Liver (tissue), 9 donors: ENCODE measurements around the gene MYH7B. TPM values are rescaled to one million over a fixed set of nuclear protein-coding genes. Genes with fewer than 3 reads are reported as not detected.

Experiments used
- DNase-seq: peaks from one replicate; pipeline ENCODE4 v3.0.0-alpha.2; 2017; ENCODE audit warnings: low spot score
- H3K27ac ChIP-seq, 2 donors: one replicate each; pipeline ENCODE4 v1.7.0; 2013; ENCODE audit warnings: inconsistent platforms in 2 of 2, low read length in 2 of 2, control low read depth in 1 of 2, low read depth in 1 of 2, mild to moderate bottlenecking in 1 of 2
- H3K27me3 ChIP-seq, 4 donors: one replicate each; pipeline versions ENCODE4 v1.6.1 to v1.7.0; 2013; ENCODE audit warnings: low read length in 3 of 4, inconsistent platforms in 1 of 4, mild to moderate bottlenecking in 1 of 4, moderate library complexity in 1 of 4; ENCODE audit not compliant: control insufficient read depth in 4 of 4, insufficient read depth in 4 of 4
- H3K36me3 ChIP-seq, 4 donors: one replicate each; pipeline versions ENCODE4 v1.6.1 to v1.7.0; 2013; ENCODE audit warnings: low read length in 3 of 4, mild to moderate bottlenecking in 3 of 4, low read depth in 1 of 4, moderate library complexity in 1 of 4; ENCODE audit not compliant: control insufficient read depth in 4 of 4, insufficient read depth in 3 of 4
- H3K4me1 ChIP-seq, 4 donors: one replicate each; pipeline versions ENCODE4 v1.6.1 to v1.7.0; 2013; ENCODE audit warnings: low read length in 3 of 4, mild to moderate bottlenecking in 3 of 4, moderate library complexity in 1 of 4; ENCODE audit not compliant: control insufficient read depth in 4 of 4, insufficient read depth in 4 of 4
- H3K4me3 ChIP-seq, 3 donors: one replicate each; pipeline versions ENCODE4 v1.6.1 to v1.7.0; 2013; ENCODE audit warnings: low read length in 3 of 3, control low read depth in 1 of 3, low read depth in 1 of 3, mild to moderate bottlenecking in 1 of 3
- H3K9ac ChIP-seq, 2 donors: one replicate each; pipeline ENCODE4 v1.7.0; 2013; ENCODE audit warnings: low read length in 2 of 2, mild to moderate bottlenecking in 2 of 2, moderate library complexity in 2 of 2, control low read depth in 1 of 2, low read depth in 1 of 2
- H3K9me3 ChIP-seq, 4 donors: one replicate each; pipeline versions ENCODE4 v1.6.1 to v1.7.0; 2013; ENCODE audit warnings: low read length in 3 of 4; ENCODE audit not compliant: control insufficient read depth in 4 of 4
- FOXA1 ChIP-seq: IDR thresholded peaks from 2 replicates; pipeline ENCODE4 v1.6.1; 2016; ENCODE audit warnings: antibody characterized with exemption
- HNF4A ChIP-seq, 2 donors: conservative IDR thresholded peaks; 2 replicates each; pipeline ENCODE4 v1.6.1; 2016; ENCODE audit warnings: antibody characterized with exemption in 2 of 2, mild to moderate bottlenecking in 2 of 2
- HNF4G ChIP-seq: IDR thresholded peaks from 2 replicates; pipeline ENCODE4 v1.6.1; 2016; ENCODE audit warnings: antibody characterized with exemption
- JUND ChIP-seq, 2 donors: IDR thresholded peaks; 2 replicates each; pipeline ENCODE4 v1.6.1; 2016; ENCODE audit warnings: antibody characterized with exemption in 2 of 2
- NR2F2 ChIP-seq: IDR thresholded peaks from 2 replicates; pipeline ENCODE4 v1.6.1; 2016; ENCODE audit warnings: antibody characterized with exemption
- RAD21 ChIP-seq, 2 donors: IDR thresholded peaks; 2 replicates each; pipeline ENCODE4 v1.6.1; 2016; ENCODE audit warnings: antibody characterized with exemption in 2 of 2, mild to moderate bottlenecking in 2 of 2
- RXRA ChIP-seq, 2 donors: IDR thresholded peaks; 2 replicates each; pipeline ENCODE4 v1.6.1; 2017 to 2018; ENCODE audit warnings: antibody characterized with exemption in 2 of 2, mild to moderate bottlenecking in 1 of 2
- SP1 ChIP-seq: IDR thresholded peaks from 2 replicates; pipeline ENCODE4 v1.6.1; 2018; ENCODE audit warnings: antibody characterized with exemption, mild to moderate bottlenecking
- TAF1 ChIP-seq: conservative IDR thresholded peaks from 2 replicates; pipeline ENCODE4 v1.6.1; 2016; ENCODE audit warnings: antibody characterized with exemption, mild to moderate bottlenecking
- YY1 ChIP-seq: IDR thresholded peaks from 2 replicates; pipeline ENCODE4 v1.6.1; 2016; ENCODE audit warnings: antibody characterized with exemption, mild to moderate bottlenecking
- WGBS: extraction: QIAGEN DNeasy Blood & Tissue Kit; methylation state at CpG from one replicate; pipeline ENCODE4 v1.1.7; 2013; 5-methylcytosine and 5-hydroxymethylcytosine counted together
- polyA plus RNA-seq, 2 donors: library from polyadenylated mRNA; stranded (reverse) in 1 of 2; unstranded in 1 of 2; fragments of 200-250 nt in 1 of 2; fragments of >200 nt in 1 of 2; fragmentation: Nextera tagmentation in 1 of 2; extraction: Ambion mirVana in 1 of 2; gene quantifications; one replicate each; pipeline versions ENCODE4 v1.2.1 to v1.2.3, GENCODE V29; 2013 to 2015
- total RNA-seq, 2 donors: library from RNA; depleted of rRNA; stranded (reverse); fragments of >200 nt; gene quantifications; one replicate each; pipeline ENCODE4 v1.2.3, GENCODE V29; 2014
- TF ChIP-seq, protein P1 (sequence below): IDR thresholded peaks from 2 replicates; pipeline ENCODE4 v1.6.1; 2016; ENCODE audit warnings: antibody characterized with exemption
- TF ChIP-seq, protein P2 (sequence below): fragments of 150-350 bp; IDR thresholded peaks from 2 replicates; pipeline ENCODE4 v1.5.1; 2017; ENCODE audit warnings: improper control_type of control experiment, low read depth, low read length; ENCODE audit not compliant: missing input control
- TF ChIP-seq, protein P3 (sequence below): IDR thresholded peaks from 2 replicates; pipeline ENCODE4 v1.6.1; 2016; ENCODE audit warnings: antibody characterized with exemption
- TF ChIP-seq, protein P4 (sequence below): IDR thresholded peaks from 2 replicates; pipeline ENCODE4 v1.6.1; 2016; ENCODE audit warnings: antibody characterized with exemption
- donor health status: healthy.
- donor health status: healthy.
- donor health status: healthy.
- donor health status: healthy.
- donor health status: healthy.

Gene MYH7B
- total and polyA plus RNA-seq, 4 donors: 0.12 to 0.33 (median 0.24) TPM

DNA sequence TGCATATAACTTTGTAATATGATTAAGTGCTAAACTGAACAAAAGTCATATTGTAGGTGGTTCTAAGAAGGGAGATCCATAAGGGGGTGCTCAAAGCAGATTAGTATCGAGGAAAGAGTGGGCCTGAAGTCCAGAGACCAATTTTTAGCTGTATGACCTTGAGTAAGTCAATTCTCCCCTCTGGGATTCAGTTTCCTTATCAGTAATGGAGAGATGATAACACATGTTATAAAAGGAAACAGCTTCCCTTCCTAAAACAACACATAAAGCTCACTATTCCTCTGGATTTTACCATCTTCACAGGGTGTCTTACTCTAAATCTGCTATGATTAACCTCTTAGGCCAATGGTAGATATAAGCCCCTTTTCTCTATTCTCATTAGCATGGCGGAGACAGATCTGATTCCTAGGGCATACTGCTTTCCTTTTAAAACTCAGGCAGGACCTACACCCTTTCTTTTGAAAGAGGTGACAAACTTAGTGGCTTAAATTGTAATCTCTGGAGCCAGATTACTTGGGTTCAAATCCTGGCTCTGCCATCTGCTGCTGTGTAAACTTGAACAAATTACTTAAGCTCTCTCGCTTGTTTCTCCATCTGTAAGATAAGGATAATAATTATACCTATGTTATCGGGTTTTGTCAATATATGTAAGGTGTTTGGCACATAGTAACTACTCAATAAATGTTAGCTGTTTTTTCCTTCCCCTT is 39.8 kb upstream of the MYH7B start:
- H3K27ac ChIP-seq: peak overlapping the region in 1 of 2 donors; percentile 49
- no peaks in the 10 kb centered on the region for H3K9me3 ChIP-seq
- no peak for DNase-seq
- TF ChIP-seq, protein P1, sequence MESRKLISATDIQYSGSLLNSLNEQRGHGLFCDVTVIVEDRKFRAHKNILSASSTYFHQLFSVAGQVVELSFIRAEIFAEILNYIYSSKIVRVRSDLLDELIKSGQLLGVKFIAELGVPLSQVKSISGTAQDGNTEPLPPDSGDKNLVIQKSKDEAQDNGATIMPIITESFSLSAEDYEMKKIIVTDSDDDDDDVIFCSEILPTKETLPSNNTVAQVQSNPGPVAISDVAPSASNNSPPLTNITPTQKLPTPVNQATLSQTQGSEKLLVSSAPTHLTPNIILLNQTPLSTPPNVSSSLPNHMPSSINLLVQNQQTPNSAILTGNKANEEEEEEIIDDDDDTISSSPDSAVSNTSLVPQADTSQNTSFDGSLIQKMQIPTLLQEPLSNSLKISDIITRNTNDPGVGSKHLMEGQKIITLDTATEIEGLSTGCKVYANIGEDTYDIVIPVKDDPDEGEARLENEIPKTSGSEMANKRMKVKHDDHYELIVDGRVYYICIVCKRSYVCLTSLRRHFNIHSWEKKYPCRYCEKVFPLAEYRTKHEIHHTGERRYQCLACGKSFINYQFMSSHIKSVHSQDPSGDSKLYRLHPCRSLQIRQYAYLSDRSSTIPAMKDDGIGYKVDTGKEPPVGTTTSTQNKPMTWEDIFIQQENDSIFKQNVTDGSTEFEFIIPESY: no peak
- TF ChIP-seq SP1 (no peak), TAF1 (no peak), FOXA1 (no peak)
- TF ChIP-seq, protein P2, sequence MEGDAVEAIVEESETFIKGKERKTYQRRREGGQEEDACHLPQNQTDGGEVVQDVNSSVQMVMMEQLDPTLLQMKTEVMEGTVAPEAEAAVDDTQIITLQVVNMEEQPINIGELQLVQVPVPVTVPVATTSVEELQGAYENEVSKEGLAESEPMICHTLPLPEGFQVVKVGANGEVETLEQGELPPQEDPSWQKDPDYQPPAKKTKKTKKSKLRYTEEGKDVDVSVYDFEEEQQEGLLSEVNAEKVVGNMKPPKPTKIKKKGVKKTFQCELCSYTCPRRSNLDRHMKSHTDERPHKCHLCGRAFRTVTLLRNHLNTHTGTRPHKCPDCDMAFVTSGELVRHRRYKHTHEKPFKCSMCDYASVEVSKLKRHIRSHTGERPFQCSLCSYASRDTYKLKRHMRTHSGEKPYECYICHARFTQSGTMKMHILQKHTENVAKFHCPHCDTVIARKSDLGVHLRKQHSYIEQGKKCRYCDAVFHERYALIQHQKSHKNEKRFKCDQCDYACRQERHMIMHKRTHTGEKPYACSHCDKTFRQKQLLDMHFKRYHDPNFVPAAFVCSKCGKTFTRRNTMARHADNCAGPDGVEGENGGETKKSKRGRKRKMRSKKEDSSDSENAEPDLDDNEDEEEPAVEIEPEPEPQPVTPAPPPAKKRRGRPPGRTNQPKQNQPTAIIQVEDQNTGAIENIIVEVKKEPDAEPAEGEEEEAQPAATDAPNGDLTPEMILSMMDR: no peak
- peaks cover 2 to 28% (median 18%) of the 10 kb centered on the region in 4 donors for H3K36me3 ChIP-seq
- no peak overlapping the region for H3K9ac ChIP-seq
- no peaks in the 10 kb centered on the region for H3K27me3 ChIP-seq
- H3K4me1 ChIP-seq: peaks cover 7 to 38% (median 27%) of the 10 kb centered on the region in 4 donors
- no peak overlapping the region for H3K4me3 ChIP-seq
- 79% methylated on average over 4 of the region's 4 CpGs for WGBS

DNA sequence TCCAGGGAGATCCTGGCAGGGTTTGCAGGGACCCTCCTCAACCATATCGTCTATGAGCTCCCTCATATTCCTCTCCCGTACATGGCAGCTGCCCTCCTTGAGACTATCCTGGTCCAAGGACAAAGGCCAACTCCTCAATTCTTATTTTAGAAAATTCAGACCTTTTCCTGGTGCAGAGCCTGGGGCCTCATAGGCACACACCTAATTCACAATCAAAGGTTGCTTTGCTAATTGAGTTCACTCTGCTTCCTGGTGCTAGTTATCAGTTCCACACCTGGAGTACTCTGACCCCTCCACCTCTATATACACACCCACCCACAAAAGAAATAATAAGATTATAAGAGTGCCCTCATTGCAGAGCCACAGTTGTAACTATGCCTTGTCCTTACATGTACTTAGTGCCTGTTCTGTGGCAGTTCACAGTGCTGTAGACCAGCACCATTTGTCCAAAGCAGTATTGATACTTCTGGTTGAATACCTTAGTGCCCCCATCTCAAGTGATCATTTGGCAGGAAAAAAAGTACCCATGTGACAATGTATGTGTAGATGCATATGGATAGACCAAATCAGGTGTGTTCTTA is 38.8 kb upstream of the MYH7B start:
- TF ChIP-seq FOXA1 (no peak), YY1 (no peak), SP1 (no peak), HNF4G (no peak)
- TF ChIP-seq, protein P3, sequence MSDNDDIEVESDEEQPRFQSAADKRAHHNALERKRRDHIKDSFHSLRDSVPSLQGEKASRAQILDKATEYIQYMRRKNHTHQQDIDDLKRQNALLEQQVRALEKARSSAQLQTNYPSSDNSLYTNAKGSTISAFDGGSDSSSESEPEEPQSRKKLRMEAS: no peak
- no peak for DNase-seq
- H3K27me3 ChIP-seq: no peaks in the 10 kb centered on the region
- H3K36me3 ChIP-seq: peaks cover 2 to 36% (median 23%) of the 10 kb centered on the region in 4 donors
- H3K4me1 ChIP-seq: peaks cover 7 to 44% (median 28%) of the 10 kb centered on the region in 4 donors
- H3K27ac ChIP-seq: no peak overlapping the region
- WGBS: 96% methylated on average over 2 of the region's 2 CpGs
- no peak overlapping the region for H3K4me3 ChIP-seq
- no peak overlapping the region for H3K9ac ChIP-seq
- no peaks in the 10 kb centered on the region for H3K9me3 ChIP-seq

DNA sequence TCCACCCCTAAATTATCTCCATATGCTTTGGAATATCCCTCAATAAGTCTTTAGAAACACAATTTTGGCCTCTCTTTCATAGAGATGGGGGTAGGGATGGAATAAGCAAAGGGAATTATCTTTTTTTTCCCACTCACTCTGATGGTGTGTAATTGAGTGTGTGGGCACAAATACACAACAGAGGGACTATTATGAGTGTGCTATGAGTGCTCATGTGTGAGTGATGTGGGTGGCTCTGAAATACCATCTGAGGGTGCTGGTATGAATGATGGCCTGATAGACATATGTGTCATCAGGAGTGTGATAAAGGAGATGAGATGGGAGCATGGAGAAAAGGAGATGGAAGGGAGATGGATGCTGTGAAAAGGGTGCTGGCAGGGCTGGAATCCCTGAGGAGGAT is 35.6 kb upstream of the MYH7B start:
- H3K4me1 ChIP-seq: peaks cover 4 to 30% (median 17%) of the 10 kb centered on the region in 4 donors
- DNase-seq: no peak
- peaks cover 2 to 43% (median 32%) of the 10 kb centered on the region in 4 donors for H3K36me3 ChIP-seq
- no peak overlapping the region for H3K27ac ChIP-seq
- H3K27me3 ChIP-seq: no peaks in the 10 kb centered on the region
- H3K4me3 ChIP-seq: no peak overlapping the region
- H3K9ac ChIP-seq: no peak overlapping the region
- H3K9me3 ChIP-seq: no peaks in the 10 kb centered on the region
- TF ChIP-seq, protein P2: no peak
- TF ChIP-seq, protein P1: no peak
- TF ChIP-seq RXRA (IDR thresholded peaks at IDR 0.05) (no peak), JUND (IDR thresholded peaks at IDR 0.05) (no peak), HNF4G (no peak), HNF4A (conservative IDR thresholded peaks at IDR 0.05) (no peak), NR2F2 (no peak), FOXA1 (no peak), YY1 (no peak), RAD21 (IDR thresholded peaks at IDR 0.05) (no peak)
- TF ChIP-seq, protein P3: no peak
- TF ChIP-seq, protein P4, sequence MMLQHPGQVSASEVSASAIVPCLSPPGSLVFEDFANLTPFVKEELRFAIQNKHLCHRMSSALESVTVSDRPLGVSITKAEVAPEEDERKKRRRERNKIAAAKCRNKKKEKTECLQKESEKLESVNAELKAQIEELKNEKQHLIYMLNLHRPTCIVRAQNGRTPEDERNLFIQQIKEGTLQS: no peak
